22Rv1 (cell line): ENCODE measurements around the gene ULK4.

ENCODE experiments used
- ZFX ChIP-seq: fragments of 450-650 bp; IDR thresholded peaks from 2 replicates; pipeline ENCODE4 v1.6.1; 2017; ENCODE audit warnings: antibody characterized with exemption, borderline replicate concordance
- TF ChIP-seq, protein P1 (sequence below): fragments of 450-650 bp; IDR thresholded peaks from 2 replicates; pipeline ENCODE4 v1.5.1; 2017; ENCODE audit warnings: mild to moderate bottlenecking

DNA sequence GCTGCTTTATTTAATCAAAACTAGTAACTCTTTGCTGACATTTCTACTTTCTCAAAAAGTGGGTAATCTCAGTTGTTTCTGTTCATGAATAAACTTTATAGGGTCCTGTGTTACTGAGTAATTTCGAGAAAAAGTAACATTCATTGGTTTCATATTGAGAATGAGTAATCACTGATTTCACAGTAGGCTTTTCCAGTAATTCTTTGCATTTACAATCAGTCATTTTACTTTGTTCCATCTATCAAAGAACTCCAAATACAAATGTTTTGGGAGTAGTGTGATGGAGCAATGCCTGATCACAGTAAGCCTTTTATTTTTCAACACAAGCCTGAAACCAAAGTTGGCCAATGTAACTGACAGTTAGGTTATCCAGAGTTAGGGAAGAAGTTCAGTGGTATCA lies 353.6 kb downstream of the ULK4 start:
- TF ChIP-seq, protein P1, sequence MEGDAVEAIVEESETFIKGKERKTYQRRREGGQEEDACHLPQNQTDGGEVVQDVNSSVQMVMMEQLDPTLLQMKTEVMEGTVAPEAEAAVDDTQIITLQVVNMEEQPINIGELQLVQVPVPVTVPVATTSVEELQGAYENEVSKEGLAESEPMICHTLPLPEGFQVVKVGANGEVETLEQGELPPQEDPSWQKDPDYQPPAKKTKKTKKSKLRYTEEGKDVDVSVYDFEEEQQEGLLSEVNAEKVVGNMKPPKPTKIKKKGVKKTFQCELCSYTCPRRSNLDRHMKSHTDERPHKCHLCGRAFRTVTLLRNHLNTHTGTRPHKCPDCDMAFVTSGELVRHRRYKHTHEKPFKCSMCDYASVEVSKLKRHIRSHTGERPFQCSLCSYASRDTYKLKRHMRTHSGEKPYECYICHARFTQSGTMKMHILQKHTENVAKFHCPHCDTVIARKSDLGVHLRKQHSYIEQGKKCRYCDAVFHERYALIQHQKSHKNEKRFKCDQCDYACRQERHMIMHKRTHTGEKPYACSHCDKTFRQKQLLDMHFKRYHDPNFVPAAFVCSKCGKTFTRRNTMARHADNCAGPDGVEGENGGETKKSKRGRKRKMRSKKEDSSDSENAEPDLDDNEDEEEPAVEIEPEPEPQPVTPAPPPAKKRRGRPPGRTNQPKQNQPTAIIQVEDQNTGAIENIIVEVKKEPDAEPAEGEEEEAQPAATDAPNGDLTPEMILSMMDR, result no peak
- no peak for TF ChIP-seq ZFX
